Activated CD4-positive, alpha-beta memory T cell treated with anti-CD3 and anti-CD28 coated beads for 36 hours (primary cell): ENCODE results near the gene TSPYL6. TPM values are rescaled to one million over a fixed set of nuclear protein-coding genes. Genes with fewer than 3 reads are reported as not detected.
"Not testable (repeated sequence)": the region's sequence is repeated elsewhere in the genome, so short reads cannot be mapped to it uniquely, and the experiment has no call there.

Experiments
- CTCF ChIA-PET: fragments of 350-600 bp; sonication (Branson Sonifier 250); formaldehyde crosslinking; loops from one replicate; lab custom pipeline; 2021; ENCODE audit warnings: antibody characterized with exemption, inconsistent platforms; lab: Charles Lee
- POLR2A ChIA-PET: fragments of 350-600 bp; sonication (Branson Sonifier 250); formaldehyde crosslinking; loops from one replicate; lab custom pipeline; 2021; ENCODE audit warnings: antibody characterized with exemption; lab: Charles Lee
- DNase-seq: peaks from one replicate; pipeline ENCODE4 v3.0.0-alpha.2; 2020
- H3K27ac Mint-ChIP-seq: one replicate; pipeline ENCODE4 v1.8.0; 2021; ENCODE audit warnings: mixed read lengths
- H3K27me3 Mint-ChIP-seq: one replicate; pipeline ENCODE4 v1.8.0; 2021; ENCODE audit warnings: mixed read lengths
- H3K36me3 Mint-ChIP-seq: one replicate; pipeline ENCODE4 v1.8.0; 2021; ENCODE audit warnings: mixed read lengths
- H3K4me1 Mint-ChIP-seq: one replicate; pipeline ENCODE4 v1.8.0; 2021; ENCODE audit warnings: low read depth, mixed read lengths
- H3K4me3 Mint-ChIP-seq: one replicate; pipeline ENCODE4 v1.8.0; 2021; ENCODE audit warnings: mild to moderate bottlenecking, mixed read lengths
- H3K9me3 Mint-ChIP-seq: one replicate; pipeline ENCODE4 v1.8.0; 2021; ENCODE audit warnings: mixed read lengths
- intact Hi-C: fragments of 100-400 bp; cut with micrococcal nuclease; formaldehyde crosslinking; loops from one replicate; pipeline ENCODE4 v1.15.1; 2023
- total RNA-seq, 2 experiments: library from RNA; stranded (reverse); gene quantifications; one replicate each; pipeline ENCODE4 v1.2.3, GENCODE V29; 2021

Gene TSPYL6
- total RNA-seq: not detected

DNA sequence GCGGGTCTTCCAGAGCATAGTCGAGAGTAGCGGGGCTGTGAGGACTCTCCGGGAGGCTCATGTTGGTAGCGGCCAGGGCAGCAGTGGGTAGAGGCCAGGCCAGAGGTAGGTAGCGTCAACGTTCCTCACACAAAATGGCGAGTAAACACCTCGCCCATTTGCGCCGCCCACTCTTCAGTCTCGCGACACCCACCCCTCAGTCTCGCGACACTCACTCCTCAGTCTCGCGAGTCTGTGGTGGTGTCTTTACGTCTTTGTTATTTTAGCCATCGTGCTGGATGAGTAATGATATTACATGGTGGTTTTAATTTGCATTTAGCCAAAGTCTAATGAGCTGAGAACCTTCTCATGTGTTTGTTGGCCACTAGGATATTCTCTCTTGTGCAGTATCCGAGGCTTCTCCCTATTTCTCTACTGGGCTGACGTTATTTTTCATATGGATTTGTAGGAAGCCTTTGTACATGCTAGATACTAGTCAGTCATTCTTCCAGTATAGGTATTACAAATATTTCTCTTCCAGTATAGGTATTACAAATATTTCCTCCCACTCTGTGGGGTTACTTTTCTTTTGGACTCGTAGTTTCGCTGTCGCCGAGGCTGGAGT is at the start of gene TSPYL6:
TSS of gene TSPYL6 (minus strand) at position 139 of the 604 bp plus-strand sequence. CDS start at position 61, 78 bp downstream.
- H3K4me1 Mint-ChIP-seq: no peaks in the 10 kb centered on the region
- H3K9me3 Mint-ChIP-seq: no peaks in the 10 kb centered on the region
- H3K4me3 Mint-ChIP-seq: no peak within 1 kb of the TSS
- DNase-seq: no peak
- no peaks in the 10 kb centered on the region for H3K27me3 Mint-ChIP-seq
- H3K36me3 Mint-ChIP-seq: peaks cover 7% of the 10 kb centered on the region
- POLR2A ChIA-PET: no interaction called here
- H3K27ac Mint-ChIP-seq: no peak within 1 kb of the TSS
- CTCF ChIA-PET: no interaction called here
- intact Hi-C loops: no loop called here

DNA sequence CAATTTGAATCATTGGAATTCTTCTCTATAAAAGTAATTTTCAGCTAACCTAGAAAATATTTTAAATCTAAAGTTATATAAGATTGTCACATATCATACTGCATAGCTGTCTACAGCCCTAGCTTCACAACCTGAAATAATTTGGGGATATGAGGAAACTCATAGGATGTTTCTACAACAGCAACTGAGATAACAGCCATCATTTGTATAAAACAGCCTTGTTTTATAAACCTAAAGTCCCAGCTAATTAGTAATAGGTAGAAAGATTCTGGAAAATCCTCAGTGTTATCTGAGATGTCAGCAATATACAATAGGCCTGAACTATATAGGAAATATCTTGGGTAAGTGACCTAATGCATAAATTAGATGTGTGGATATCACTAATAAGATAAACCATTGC is 47.6 kb upstream of the TSPYL6 start:
- CTCF ChIA-PET: interaction anchor here (0.7 kb wide), 1 partner anchor 27 kb away, joined by 4 read pairs; a partner anchor contains a TSS
- Mint-ChIP-seq H3K27me3 (no peaks in the 10 kb centered on the region), H3K27ac (no peak overlapping the region), H3K4me3 (no peak overlapping the region), H3K36me3 (no peaks in the 10 kb centered on the region), H3K4me1 (no peaks in the 10 kb centered on the region), H3K9me3 (no peaks in the 10 kb centered on the region)
- POLR2A ChIA-PET: no interaction called here
- DNase-seq: no peak
- intact Hi-C loops: no loop called here

DNA sequence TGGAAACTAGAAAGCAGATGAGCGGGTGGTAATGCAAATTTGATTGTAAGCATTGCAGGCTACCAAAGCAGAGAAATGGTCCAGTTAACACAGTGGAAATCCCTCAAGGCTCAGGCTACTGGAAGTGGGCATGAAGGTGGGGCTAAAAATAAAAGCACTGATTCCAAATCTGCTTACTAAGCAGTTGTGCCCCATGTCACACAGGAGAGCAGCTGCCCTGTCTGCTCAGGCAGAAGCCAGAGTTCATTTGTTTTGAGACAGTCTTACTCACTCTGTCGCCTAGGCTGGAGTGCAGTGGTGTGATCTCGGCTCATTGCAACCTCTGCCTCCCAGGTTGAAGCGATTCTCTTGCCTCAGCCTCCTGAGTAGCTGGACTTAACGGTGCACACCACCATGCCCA is 42.5 kb upstream of the TSPYL6 start:
- Mint-ChIP-seq H3K27ac (no peak overlapping the region), H3K36me3 (no peaks in the 10 kb centered on the region), H3K27me3 (no peaks in the 10 kb centered on the region), H3K4me1 (no peaks in the 10 kb centered on the region), H3K4me3 (no peak overlapping the region), H3K9me3 (no peaks in the 10 kb centered on the region)
- ChIA-PET POLR2A (no interaction called here), CTCF (no interaction called here)
- intact Hi-C loops: no loop called here
- no peak for DNase-seq

DNA sequence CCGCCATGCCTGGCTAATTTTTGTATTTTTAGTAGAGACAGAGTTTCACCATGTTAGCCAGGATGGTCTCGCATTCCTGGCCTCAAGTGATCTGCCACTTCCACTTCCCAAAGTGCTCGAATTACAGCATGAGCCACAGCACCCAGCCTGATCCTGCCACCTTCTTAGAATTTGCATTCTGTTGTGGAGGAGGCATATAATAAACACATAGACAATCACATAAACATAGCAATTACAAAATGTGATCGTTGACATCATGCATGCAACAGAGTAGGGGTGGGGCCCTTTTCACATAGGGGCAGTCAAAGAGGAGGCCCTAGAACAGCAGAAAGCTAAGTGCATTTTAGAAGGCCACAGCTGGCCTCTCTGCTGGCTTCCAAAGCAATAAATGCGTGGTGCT is 39.9 kb upstream of the TSPYL6 start:
- intact Hi-C loops: no loop called here
- Mint-ChIP-seq H3K27ac (no peak overlapping the region), H3K4me1 (no peaks in the 10 kb centered on the region), H3K27me3 (no peaks in the 10 kb centered on the region), H3K36me3 (no peaks in the 10 kb centered on the region), H3K9me3 (no peaks in the 10 kb centered on the region), H3K4me3 (no peak overlapping the region)
- no peak for DNase-seq
- ChIA-PET CTCF (no interaction called here), POLR2A (no interaction called here)

DNA sequence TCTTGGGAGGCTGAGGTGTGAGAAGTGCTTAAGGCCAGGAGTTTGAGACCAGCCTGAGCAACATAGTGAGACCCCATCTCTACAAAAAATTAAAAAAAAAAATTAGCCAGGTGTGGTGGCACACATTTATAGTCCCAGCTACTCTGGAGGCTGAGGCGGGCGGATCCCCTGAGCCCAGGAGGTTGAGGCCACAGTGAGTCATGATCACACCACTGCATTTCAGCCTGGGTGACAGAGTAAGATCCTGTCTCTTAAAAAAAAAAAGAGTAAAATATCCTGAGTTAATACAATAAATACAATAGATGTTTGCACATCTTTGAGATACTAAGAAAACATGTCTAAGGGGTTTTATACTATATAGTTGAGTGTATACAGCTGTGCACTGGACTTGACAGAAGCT is 38.6 kb upstream of the TSPYL6 start:
- intact Hi-C loops, H3K9me3 Mint-ChIP-seq, H3K4me3 Mint-ChIP-seq, DNase-seq, H3K27ac Mint-ChIP-seq, H3K27me3 Mint-ChIP-seq, H3K4me1 Mint-ChIP-seq, POLR2A ChIA-PET, H3K36me3 Mint-ChIP-seq: not testable (repeated sequence)
- CTCF ChIA-PET: interaction anchor here (1.2 kb wide), 1 partner anchor 83 kb away, joined by 3 read pairs; no protein-coding TSS in a partner anchor

DNA sequence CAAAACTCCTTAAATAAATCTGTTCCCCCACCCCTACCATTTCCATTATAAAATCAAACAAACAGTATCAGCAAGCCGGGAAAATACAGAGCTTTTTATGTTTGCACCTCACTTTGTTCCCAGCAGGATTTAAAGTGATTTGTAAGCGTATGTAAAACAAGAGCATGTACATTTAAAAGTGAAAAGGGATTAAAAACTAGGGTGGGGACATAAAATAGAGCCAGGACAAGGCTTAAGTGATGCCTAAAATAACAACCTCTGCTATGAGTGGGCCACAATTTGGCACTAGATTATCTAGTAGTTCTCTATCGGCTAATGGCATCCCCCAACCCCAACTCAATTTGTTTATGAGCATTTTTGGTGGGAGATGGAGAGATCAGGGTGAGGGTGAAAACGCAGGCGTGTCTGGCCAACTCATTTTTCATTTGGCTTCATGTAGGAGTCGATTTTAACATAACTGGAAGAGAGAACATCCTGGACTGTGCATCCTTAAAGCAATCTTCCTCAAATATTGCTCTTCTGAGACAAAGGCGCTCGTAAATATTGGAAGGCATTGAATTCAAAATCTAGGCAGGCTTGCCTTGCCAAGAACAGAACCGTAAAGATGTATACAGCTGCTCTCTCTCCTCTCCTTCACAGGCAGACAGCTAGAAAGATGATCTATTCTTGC is 34.5 kb upstream of the TSPYL6 start:
- ChIA-PET CTCF (no interaction called here), POLR2A (no interaction called here)
- H3K9me3 Mint-ChIP-seq: no peaks in the 10 kb centered on the region
- intact Hi-C loops: no loop called here
- H3K4me3 Mint-ChIP-seq: no peak overlapping the region
- DNase-seq: no peak
- H3K27ac Mint-ChIP-seq: no peak overlapping the region
- H3K4me1 Mint-ChIP-seq: no peaks in the 10 kb centered on the region
- H3K36me3 Mint-ChIP-seq: no peaks in the 10 kb centered on the region
- H3K27me3 Mint-ChIP-seq: no peaks in the 10 kb centered on the region

DNA sequence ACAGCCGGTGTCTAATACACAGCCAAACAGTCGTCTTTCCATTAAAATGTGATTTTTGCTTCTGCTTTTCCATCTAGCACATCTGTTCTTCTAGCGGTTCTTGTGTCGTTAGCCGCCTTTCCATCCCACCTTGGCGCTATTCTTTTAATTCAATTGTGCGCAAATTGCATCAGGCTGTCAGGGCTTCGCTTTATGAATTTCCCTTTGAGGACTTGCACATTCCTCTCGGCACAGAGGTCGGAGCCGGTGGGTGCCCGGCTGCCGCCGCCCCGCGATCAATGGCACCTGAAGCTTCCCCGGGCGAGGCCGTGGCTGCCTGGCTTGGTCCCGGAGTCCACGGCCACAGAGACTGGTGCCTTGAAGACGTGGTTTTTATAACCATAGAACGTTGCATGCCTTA is 33.9 kb upstream of the TSPYL6 start:
- POLR2A ChIA-PET: no interaction called here
- H3K27me3 Mint-ChIP-seq: no peaks in the 10 kb centered on the region
- H3K36me3 Mint-ChIP-seq: no peaks in the 10 kb centered on the region
- no peaks in the 10 kb centered on the region for H3K4me1 Mint-ChIP-seq
- H3K4me3 Mint-ChIP-seq: no peak overlapping the region
- no peaks in the 10 kb centered on the region for H3K9me3 Mint-ChIP-seq
- no peak for DNase-seq
- H3K27ac Mint-ChIP-seq: no peak overlapping the region
- CTCF ChIA-PET: no interaction called here
- intact Hi-C loops: no loop called here

DNA sequence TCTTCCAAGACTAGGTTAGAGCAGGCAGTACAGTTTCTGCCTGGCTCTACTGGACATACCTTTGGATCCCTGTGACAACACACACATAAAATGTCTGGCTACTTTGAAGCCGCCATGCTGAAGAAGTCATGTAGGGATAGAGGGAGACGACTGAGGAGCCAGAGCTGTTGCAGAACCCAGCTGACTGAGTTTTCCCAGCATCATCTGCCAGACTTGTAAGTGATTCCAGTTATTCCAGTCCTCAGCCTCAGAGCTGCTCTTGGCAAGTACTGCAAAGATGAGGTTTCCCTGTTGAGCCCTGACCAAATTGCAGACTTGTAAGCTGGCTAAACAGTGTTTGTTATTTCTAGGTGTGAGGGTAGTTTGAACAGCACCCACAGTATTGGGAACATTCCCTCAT is 31.5 kb upstream of the TSPYL6 start:
- Mint-ChIP-seq H3K9me3 (no peaks in the 10 kb centered on the region), H3K36me3 (no peaks in the 10 kb centered on the region), H3K27me3 (no peaks in the 10 kb centered on the region), H3K4me1 (no peaks in the 10 kb centered on the region), H3K27ac (no peak overlapping the region), H3K4me3 (no peak overlapping the region)
- intact Hi-C loops: no loop called here
- ChIA-PET POLR2A (no interaction called here), CTCF (no interaction called here)
- DNase-seq: no peak

DNA sequence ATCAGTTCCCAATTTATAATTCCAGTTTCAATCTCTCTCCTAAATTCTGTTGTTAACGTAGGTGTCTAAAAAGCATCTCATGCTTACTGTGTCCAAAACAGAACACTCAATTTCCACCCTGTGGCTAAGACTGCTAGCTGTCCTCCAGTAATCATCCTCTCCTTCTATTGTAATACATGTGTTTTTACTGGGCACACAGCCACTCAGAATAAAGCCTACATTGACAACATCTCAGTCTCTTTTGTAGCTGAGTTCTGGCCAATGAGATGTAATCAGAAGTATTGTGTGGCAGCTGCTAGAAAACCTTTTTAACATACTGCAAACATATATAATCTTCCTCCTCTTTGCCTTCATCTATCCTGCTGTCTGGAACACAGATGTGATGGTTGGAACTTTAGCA is 29.4 kb upstream of the TSPYL6 start:
- ChIA-PET POLR2A (no interaction called here), CTCF (interaction anchor here (0.6 kb wide), 2 partner anchors 33 to 1156 kb away, joined by 3 read pairs; no protein-coding TSS in a partner anchor)
- intact Hi-C loops: no loop called here
- DNase-seq: no peak
- Mint-ChIP-seq H3K27ac (no peak overlapping the region), H3K4me1 (peaks cover 4% of the 10 kb centered on the region), H3K4me3 (no peak overlapping the region), H3K9me3 (no peaks in the 10 kb centered on the region), H3K36me3 (no peaks in the 10 kb centered on the region), H3K27me3 (no peaks in the 10 kb centered on the region)

DNA sequence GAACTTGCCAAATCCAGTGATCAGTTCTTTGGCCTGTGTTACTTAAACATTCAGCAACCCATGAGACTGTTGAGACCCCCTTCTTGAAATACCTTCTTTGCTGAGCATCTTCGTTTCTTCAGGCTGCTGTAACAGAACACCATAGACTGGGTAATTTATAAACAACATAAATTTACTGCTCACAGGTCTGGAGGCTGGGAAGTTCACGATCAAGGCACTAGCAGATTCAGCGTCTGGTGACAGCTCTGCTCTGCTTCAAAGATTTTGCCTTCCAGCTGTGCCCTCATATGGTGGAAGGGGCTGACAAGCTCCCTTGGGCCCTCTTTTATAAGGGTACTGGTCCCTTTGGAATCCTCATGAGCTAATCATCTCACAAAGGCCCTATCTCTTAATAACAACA is 28.8 kb upstream of the TSPYL6 start:
- Mint-ChIP-seq H3K9me3 (no peaks in the 10 kb centered on the region), H3K4me1 (peaks cover 4% of the 10 kb centered on the region), H3K4me3 (no peak overlapping the region), H3K36me3 (no peaks in the 10 kb centered on the region), H3K27me3 (no peaks in the 10 kb centered on the region), H3K27ac (no peak overlapping the region)
- intact Hi-C loops: no loop called here
- no peak for DNase-seq
- CTCF ChIA-PET: interaction anchor here (0.6 kb wide), 2 partner anchors 32 to 1157 kb away, joined by 3 read pairs; no protein-coding TSS in a partner anchor
- POLR2A ChIA-PET: no interaction called here

DNA sequence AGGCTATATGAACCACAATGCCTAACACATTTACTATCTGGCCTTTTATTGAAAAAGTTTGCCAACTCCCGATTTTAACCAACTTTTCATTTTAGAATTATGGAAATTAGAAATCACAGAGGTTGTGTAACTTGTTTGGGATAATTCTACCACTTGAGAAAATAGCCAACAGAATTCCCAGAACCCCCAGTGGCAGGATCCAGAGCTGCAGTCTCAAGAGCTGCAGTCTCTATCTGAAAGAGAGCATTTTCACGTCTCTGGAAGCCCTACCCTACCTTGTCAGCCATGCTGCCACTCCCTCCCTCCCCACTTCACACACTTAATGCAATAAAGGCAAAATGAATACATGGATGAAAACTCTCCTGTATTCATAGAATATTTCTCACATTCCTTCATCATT is 23.4 kb upstream of the TSPYL6 start:
- POLR2A ChIA-PET: no interaction called here
- Mint-ChIP-seq H3K9me3 (no peaks in the 10 kb centered on the region), H3K27me3 (no peaks in the 10 kb centered on the region), H3K36me3 (no peaks in the 10 kb centered on the region), H3K27ac (no peak overlapping the region), H3K4me3 (no peak overlapping the region), H3K4me1 (peaks cover 4% of the 10 kb centered on the region)
- CTCF ChIA-PET: no interaction called here
- intact Hi-C loops: no loop called here
- no peak for DNase-seq

DNA sequence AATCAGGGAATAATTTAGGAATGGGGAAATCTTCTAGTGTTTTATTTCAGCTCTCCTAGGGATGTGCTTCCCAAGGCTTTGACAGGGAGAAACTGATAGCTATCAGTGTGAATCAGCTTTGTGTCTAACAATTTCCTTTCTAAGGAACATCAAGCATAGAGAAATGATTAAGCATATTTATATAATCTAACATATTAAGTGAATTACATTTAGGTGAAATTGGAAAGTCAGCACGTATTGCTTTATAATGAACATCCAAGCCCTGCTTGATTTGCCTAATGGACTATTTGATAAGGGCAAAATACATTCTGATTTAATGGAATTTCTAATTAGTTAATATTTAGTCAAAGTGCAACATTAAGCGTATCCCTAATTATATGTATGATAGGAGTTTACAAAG is 19.5 kb upstream of the TSPYL6 start:
- CTCF ChIA-PET: no interaction called here
- intact Hi-C loops: no loop called here
- H3K27me3 Mint-ChIP-seq: no peaks in the 10 kb centered on the region

DNA sequence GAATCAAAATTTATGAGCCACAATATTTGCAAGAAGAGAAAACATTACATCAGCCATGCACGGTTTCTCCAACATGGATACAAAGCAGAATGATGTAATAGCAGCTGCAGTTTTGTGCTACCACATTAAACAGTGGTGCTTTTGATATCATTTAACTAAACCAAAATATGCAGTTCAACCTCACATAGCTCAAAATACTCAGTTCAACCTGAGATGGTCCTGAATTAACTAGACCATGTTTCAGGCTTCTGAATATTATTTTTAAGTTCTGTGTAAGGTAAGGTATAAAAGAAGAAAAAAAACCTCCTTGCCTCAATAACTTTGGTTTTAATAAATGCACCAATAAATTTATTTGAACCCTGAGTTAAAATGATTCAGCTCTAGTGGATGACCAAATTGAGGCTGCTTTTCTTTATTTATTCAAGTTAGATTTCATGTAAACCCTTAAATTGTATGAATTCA is 18.8 kb upstream of the TSPYL6 start:
- CTCF ChIA-PET: no interaction called here
- H3K36me3 Mint-ChIP-seq: peaks cover 4% of the 10 kb centered on the region
- POLR2A ChIA-PET: no interaction called here
- no peak overlapping the region for H3K4me3 Mint-ChIP-seq
- H3K27ac Mint-ChIP-seq: no peak overlapping the region
- H3K9me3 Mint-ChIP-seq: no peaks in the 10 kb centered on the region
- intact Hi-C loops: no loop called here
- H3K27me3 Mint-ChIP-seq: no peaks in the 10 kb centered on the region
- DNase-seq: no peak
- H3K4me1 Mint-ChIP-seq: peaks cover 7% of the 10 kb centered on the region

More for the DNA sequence above, 19.5 kb upstream of the TSPYL6 start:
- no peaks in the 10 kb centered on the region for H3K9me3 Mint-ChIP-seq
- peaks cover 4% of the 10 kb centered on the region for H3K36me3 Mint-ChIP-seq
- POLR2A ChIA-PET: no interaction called here
- peaks cover 7% of the 10 kb centered on the region for H3K4me1 Mint-ChIP-seq
- no peak overlapping the region for H3K4me3 Mint-ChIP-seq
- DNase-seq: no peak
- H3K27ac Mint-ChIP-seq: no peak overlapping the region
